GM03348 (cell line): ENCODE data around the gene CAMK2B.
"Not testable (repeated sequence)": the region's sequence is repeated elsewhere in the genome, so short reads cannot be mapped to it uniquely, and the experiment has no call there.

Experiments used
- DNase-seq: peaks from one replicate; pipeline ENCODE4 v3.0.0; 2012; ENCODE audit warnings: low spot score

The CAMK2B gene

DNA sequence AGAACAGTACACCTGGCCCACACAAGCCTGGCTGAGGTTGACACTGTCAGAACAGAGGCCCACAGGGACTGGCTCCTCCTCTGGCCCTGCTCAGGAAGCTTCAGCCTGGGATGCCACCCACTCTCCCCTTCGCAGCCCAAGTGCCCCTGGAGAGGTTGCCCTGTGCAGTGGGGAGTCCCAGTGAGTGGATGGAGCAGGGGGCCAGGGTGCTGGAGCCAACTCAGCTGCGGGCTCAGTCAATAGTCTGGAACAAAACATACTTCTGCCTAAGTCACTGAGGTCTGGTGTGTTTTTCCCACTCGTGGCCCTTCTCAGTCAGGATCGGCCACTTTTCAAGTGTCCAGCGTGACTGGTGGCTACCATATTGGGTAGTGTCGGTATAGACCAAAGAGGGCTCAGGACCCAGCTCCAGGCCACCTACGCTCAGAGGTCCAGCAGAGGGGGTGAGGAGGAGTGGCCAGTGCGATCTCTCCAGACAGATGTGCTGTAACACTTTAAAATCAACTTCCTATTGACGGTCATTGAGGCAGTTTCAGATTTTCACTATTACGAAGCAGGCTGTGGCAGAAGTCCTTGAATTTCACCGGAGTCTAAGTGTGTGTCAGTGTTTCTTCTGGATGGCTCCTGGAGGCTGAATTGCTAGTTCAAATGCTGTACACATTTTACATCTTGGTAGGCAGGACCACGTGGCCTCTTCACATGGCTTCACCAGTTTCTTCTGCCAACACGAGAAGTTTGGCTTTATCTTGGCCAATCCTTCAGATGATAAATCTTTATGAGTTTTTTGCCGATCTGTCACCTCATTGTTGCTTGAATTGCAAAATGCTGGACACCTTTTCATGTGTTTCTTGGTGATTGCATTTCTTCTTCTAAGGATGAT is 135.2 kb downstream of the CAMK2B start:
- no peak for DNase-seq

DNA sequence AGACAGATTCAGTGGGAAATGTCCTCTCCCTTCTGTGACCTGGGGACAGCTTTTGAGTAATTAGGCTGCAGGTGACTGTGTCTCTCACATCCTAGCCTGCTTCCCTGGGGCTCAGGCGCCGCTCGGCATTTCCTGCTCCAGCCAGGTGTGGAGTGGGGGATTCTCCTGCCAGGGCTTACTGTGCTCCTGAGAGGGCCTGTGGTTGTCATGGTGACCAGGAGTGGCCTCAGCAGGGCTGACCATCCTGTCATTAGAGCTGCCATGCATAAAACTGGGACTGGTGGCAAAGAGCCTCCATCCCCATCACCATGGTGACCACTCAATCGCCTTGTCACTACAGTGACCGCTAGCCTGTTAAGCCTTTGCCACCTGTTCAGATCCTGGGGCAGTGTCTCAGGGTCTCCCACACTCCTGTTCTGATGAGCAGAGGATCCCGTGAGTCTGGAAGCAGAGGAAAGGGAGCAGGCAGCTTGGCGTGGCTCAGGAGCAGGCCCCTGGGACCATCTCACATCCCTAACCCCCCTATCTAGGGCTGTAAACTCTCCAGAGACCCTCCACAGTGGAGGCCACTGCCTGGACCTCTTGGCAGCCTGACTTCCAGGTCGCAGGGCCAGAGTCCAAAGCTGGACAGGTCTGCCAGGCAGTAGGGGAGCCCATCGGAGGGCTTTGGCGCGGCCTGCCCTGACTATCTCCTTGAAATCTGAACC is 136.0 kb downstream of the CAMK2B start, which contains the start of gene GCK:
TSS of gene GCK (minus strand) at position 154 of the 707 bp plus-strand sequence. CDS start 486 bp downstream, outside the sequence.
- no peak for DNase-seq

DNA sequence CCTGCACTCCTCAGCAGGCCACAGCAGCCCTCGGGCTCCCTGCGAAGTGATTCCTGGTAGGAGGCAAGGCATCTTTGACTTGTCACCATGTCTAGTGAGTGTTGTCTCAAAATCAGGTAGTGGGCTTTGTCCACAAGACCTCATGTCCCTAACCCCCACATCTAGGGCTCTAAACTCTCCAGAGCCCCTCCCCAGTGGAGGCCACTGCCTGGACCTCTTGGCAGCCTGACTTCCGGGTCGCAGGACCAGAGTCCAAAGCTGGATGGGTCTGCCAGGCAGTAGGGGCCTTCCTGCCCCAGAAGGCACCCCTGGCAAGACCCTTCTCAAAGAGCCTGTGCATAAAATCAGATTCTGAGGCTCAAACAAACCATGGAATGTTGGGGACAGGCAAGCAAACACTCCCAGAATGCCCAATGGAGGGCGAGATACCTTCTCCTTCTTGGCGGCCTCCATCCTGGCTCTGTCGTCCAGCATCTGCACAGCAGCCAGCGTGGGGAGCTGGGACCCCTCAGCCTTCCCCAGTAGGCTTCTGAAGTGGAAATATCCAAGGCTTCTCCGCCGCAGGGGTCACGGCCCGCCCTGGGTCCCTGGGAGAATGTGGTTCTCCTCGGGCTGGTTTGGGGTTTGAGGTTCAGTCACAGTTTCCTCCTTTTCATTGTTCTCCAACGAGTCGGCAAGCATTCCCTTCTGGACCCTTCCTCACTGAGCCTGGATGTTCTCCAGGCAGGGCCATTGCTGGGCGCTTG is 136.7 kb downstream of the CAMK2B start:
- no peak for DNase-seq

DNA sequence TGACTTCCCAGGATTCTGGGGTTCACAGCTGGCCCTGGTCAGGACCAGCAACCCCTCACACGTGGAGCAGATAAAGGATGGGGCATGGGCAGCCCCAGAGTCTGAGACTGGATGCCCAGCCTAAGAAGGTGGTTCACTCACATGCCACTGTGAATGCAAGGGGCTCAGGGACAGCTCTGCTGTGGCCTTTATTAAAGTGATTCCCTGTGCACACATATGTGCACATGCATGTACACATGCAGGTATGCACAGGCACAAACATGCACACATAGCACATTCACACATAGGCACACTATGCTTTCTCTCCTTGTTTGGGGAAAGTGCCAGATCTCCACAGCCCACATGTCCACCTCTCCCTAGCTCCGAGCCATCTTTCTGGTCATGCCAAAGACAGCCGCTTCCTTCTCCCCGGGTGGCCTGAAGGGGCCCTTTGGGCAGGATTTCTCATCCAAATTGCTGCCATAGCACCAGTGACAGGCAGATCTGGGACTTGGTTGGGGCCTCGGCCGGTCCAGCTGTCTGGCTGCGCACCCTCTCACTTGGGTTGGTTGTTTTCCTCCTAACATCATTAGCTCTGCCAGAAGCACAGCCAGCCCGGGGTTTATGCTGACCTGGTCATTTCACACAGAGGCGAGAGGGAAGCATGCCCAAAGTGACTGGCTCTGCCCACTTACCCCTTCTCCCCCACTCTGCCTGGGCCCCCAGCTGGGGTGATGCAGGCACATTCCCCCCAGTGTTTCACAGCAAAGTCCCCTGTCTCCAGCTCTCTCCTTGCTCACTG is 137.6 kb downstream of the CAMK2B start:
- DNase-seq: no peak

DNA sequence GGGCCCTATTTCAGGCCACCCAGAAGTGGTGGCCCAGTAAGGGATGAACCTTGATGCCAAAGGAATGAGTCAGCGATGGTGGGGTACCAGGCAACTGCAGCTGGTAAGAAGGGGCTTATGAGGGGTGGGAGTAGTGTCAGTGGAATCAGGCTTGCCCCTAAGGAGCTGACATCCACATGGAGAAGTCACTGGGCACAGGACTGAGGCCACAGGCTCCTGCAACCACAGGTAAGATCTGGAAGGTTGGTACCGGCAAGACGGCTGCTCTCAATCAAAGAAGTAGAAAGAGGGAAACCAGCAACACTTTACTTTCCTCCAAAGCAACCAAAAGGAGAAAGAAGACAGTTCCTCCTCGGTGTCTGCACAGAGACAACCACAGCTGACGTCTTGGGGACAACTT is 138.7 kb downstream of the CAMK2B start:
- DNase-seq: no peak

DNA sequence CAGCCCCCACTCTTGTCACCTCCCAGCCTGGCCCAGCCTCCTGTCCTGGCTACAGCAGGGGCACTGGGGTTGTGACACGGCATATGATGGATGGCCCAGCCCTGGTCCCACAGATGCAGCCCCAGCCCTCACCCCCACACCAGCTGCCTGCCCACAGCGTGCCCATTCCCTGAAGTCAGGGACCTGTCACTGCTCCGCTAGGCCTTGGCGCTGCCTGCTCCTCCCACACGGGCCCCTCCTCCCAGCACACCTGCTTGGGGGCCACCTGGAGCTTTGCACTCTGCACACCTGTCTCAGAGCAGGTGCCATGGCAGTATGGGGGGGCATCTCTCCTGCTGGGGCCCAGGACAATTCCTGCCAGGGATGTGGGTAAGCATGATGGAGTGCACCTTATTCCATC is 139.7 kb downstream of the CAMK2B start:
- DNase-seq: no peak

DNA sequence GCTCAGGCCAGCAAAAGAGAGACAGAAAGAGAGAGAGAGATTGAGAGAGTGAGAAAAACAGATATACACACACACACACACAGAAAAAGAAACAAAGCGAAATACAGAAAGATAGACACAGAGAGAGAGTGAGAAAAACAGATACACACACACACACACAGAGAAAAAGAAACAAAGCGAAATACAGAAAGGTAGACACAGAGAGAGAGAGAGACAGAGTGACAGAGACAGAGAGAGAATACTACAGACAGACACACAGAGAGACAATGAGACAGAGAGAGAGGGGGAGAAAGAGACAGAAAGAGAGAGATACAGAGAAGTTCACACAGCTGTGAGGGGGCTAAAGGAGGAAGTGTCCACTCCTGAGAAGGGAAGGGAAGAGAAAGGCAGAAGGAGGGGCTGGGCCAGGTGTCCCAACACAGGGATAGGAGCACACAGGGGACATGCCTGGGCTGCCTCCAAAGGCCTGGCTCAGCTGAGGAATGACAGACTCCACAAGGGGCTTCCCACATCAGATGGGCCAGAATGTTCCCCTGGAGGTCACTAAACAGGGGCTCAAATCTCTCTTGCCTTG is 140.4 kb downstream of the CAMK2B start:
- no peak for DNase-seq

DNA sequence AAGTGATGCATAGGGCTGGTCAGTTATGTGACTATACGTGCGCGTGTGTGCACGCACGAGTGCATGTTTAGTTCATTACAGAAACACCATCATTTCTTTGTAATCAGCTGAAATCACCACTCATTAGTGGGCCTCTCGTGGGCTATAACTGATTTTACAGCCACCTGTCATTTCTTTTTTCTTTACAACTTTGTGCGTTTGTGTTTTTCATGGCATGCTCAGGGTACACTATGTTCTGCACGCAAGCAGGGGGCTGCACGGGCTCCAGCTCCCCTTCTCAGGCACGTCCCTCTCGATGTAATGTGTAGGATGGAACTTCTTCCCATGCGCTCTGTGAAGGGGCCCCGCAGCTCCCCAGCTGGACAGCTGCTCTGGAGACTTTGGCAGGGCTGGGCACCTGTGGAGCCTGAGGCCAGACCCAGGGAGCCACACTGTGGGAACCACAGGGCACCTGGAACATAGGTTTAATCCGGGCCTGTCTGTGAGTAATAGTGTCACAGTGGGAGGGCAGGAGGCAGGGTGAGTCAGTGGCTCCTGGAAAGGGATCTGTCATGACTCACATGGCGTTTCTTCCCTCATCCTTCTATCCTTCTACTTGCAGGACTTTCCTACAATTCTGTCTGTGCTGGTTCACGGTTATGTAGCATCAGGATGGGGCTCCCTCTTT is 141.1 kb downstream of the CAMK2B start:
- peak; percentile 87 for DNase-seq

DNA sequence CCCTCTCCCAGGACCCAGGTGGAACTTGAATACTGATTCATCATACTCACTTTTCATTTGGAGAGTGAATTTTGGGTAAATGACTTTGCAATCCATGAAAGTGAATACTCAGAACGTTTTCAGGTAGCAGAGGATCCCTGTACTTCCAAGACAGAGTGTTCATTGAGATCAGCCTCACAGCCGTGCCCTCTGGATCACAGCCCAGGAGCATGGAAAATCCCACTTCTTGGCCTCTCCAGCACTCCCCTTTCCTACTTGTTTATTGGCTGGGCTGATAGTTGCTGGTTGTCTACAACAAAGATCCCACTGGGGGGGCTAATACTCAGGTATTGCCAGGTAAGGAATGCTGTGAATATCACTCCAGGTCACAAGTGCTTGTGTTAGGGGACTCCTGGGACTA is 142.0 kb downstream of the CAMK2B start:
- DNase-seq: no peak

DNA sequence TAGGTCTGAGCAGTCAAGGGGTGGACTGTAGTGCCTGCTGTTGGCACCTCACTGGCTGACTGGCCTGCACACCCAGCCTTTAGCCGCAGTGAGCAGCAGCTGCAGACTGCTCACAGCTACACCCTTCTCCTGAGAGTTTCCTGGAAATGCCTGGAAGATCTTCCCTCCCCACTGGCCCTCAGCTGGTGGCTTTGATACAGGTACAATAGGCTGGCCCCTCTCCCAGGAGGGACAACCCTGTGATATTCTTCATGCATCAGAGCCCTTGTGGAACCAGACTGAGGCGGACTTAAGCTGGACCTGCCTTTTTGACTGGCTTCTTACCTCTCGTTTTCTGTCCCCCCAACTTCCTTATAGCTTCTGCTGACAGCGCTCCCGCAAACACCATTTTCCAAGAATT is 142.6 kb downstream of the CAMK2B start:
- no peak for DNase-seq

DNA sequence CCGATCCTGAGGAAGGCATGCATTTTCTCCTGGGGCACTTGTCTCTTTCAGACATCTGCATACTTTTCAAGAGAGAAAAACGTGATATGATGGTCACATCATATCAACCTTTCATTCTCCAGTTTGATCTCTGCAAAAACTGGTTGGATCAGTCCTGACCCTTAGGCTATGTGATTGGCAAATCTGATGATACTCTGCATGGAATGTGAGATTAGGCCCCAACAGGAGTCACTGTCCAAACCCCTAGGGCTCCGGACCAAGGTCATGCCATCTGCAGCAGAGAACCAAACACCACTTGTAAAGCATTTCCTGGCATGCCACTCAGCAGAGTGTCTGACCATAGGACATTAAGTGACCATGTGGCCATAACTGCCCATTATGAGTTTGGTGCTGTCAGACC is 144.8 kb downstream of the CAMK2B start:
- no peak for DNase-seq

DNA sequence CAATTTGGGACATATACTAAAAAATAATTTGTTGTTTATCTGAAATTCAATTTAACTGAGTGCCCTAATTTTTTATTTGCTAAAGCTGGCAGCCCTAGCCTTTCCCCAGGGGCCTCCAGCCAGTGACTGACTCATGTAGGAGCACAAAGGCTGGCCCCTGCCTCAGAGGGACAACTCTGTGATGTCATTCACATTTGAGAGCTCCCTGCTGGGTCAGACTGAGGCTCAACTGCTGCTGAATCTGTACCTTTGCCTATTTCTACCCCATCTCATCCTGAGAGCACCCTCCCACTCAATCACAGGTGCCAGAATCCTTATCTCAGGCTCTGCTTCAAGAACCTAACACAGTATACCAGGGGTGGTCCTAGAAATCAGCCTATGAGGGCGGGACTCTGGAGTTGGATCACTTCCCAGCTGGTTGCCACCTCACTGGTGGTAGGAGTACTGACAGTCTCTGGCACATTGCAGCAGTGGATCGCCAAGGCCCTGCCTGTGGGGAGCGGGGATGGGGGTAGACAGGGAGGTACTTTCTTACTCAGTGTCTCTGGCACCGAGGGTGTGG is 147.7 kb downstream of the CAMK2B start:
- no peak for DNase-seq

DNA sequence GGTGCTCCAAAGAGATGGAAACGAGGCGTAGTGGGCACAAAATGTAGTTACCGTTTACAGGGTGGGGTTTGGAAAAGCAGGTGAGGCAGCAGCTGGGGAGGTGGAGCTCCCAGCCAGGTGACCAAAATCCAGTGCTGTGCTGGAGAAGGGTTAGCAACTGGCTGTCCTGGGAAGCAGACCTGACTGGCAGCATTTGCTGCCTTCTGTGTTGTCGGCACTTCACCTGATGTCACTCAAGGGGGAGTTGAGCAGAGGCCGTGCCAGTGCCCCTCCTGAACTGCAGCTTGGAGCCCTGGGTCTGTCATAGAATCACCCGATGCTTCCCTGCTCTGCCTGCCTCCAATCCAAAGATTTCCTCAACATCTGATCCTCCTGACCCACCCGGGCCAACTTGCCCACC is 148.9 kb downstream of the CAMK2B start:
- no peak for DNase-seq

DNA sequence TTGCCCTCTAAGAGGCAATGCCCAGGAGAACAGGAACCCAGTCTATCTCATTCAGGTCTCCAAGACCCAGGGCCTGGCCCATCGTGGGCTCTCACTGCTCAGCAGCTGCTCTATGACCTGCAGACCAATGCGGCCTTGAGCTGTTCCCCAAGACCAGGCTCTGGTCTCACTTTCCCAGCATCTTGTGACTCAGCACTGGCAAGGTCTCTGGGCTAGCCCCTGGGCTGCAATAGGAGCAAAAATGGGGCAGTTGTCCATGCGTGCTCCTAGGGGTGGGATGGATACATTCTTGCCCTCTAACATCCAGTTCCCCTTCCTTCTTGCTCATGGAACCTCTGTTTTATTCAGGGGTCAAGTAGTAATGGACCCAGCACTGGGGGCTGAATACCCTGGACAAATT is 149.7 kb downstream of the CAMK2B start:
- no peak for DNase-seq

DNA sequence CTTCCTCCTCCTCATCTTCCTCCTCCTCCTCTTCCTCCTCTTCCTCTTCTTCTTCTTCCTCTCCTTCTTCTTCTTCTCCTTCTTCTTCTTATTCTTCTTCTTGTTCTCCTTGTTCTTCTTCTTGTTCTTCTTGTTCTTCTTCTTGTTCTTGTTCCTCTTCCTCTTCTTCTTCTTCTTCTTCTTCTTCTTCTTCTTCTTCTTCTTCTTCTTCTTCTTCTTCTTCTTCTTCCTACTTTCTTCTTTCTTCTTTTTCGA is 150.8 kb downstream of the CAMK2B start:
- DNase-seq: not testable (repeated sequence)

DNA sequence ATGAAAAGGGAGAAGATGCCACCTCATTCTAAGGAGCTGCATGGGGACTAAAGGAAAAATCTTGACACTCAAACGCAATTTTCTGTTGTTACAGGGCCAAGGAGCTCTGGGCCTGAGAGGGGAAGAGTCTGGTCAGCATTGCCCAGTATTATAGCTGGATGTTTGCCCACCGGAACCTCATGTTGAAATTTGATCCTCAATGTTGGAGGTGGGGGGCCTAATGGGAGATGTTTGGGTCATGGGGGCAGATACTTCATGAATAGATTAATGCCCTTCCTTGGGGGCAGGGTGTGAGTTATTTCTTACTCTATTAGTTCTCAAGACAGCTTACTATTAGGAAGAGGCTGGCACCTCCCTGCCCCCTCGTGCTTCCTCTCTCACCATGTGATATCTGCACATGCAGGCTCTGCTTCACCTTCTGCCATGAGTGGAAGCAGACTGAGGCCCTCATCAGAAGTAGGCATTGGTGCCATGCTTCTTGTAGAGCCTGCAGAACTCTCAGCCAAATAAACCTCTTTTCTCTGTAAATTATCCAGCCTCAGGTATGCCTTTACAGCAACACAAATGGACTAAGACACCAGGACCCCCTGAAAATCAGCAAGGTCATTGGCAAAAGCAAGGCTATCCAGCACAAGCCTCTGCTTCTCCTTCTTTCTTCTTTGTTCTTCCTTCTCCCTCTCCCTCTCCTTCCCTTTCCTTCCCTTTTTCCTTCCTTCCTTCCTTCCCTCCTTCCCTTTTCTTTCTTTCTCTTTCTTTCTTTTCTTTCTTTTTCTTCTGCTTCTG is 151.3 kb downstream of the CAMK2B start:
- no peak for DNase-seq

DNA sequence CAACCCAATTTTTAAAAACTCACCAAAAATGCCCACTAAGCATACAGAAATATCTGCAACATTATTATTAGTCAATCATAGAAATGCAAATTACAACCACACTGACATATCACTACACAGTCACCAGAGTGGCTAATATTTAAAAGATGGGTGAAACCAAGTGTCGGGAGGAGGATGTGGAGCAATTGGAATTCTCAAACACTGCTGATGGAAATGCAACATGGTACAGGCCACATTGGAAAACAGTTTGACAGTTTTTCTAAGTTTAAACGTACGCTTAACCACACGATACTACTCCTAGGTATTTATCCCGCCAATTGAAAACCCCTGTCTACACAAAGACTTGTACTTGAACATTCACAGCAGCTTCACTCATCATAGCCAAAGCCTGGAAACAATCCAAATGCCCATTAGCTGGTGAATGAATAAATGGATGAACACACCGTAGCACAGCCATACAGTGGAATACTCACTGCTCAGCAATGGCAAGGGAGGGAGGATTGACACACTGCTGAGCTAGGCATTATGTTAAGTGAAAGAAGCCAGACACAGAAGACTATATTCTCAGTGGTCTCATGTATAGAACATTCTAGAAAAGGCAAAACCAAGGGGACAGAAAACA is 152.5 kb downstream of the CAMK2B start:
- DNase-seq: no peak

DNA sequence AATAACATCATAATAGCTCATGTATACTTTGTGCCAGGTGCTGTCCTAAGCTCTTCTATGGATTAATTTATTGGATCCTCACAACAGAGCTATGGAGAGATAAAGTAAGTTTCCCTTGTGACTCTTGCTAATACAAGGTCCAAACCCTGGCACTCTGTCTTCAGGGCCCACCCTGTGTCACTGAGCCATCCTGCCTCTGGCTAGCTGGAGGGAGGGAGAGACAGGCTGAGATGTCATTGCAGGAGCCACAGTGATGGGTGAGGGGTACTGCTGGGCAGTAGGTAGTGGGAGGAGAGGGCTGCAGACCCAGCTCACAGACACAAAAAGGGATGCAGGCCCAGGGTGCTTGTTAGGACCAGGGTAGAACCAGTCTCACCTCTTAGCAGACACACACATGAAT is 153.0 kb downstream of the CAMK2B start:
- DNase-seq: no peak

DNA sequence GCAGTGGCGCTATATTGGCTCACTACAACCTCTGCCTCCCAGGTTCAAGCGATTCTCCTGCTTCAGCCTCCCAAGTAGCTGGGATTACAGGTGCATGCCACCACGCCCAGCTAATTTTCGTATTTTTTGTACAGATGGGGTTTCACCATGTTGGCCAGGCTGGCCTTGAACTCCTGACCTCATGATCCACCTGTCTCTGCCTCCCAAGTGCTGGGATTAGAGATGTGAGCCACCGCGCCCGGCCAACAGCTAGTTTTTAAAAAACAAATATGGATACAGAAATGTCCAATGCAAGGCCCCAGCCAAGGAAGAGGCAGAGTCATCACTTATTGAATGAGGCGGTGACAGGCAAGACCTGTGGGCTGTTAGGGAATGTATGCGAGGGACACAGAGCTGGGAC is 153.5 kb downstream of the CAMK2B start:
- DNase-seq: not testable (repeated sequence)

DNA sequence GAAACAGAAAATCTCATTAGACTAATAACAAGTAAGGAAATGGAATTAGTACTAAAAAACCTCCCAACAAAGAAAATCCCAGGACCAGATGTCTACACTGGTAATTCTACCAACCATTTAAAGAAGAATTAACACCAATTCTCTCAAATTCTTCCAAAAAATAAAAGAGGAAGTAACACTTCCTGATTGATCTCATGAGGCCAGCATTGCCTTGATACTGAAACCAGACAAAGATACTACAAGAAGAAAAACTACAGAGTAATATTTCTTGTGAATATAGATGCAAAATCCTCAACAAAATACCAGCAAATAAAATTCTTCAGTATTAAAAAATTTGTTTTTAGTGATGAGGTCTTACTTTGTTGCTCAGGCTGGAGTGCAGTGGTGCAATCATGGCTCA is 157.5 kb downstream of the CAMK2B start:
- no peak for DNase-seq
